ENCODE measurements around the gene KLF5.
"Not testable (repeated sequence)": the region's sequence is repeated elsewhere in the genome, so short reads cannot be mapped to it uniquely, and the experiment has no call there.

Gene KLF5

DNA sequence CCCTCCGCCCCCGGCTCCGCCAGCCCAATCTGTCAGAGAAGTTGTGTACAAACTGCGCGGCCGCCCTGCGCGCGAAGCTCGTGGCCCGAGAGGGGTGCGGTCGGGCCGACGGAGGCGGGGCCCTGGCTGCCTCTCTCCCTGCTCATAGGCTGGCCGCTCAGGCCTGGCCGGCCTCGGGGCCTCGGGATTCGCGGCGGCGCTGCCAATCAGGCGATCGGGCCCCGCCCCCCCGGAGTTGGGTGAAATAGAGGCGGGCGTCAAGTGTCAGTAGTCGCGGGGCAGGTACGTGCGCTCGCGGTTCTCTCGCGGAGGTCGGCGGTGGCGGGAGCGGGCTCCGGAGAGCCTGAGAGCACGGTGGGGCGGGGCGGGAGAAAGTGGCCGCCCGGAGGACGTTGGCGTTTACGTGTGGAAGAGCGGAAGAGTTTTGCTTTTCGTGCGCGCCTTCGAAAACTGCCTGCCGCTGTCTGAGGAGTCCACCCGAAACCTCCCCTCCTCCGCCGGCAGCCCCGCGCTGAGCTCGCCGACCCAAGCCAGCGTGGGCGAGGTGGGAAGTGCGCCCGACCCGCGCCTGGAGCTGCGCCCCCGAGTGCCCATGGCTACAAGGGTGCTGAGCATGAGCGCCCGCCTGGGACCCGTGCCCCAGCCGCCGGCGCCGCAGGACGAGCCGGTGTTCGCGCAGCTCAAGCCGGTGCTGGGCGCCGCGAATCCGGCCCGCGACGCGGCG is at the start of gene KLF5:
Gene KLF5 (plus strand): TSS at position 270 of the 724 bp plus-strand sequence. CDS start 323 bp downstream, at position 593.
- DNase-seq, result peak; percentile 98

DNA sequence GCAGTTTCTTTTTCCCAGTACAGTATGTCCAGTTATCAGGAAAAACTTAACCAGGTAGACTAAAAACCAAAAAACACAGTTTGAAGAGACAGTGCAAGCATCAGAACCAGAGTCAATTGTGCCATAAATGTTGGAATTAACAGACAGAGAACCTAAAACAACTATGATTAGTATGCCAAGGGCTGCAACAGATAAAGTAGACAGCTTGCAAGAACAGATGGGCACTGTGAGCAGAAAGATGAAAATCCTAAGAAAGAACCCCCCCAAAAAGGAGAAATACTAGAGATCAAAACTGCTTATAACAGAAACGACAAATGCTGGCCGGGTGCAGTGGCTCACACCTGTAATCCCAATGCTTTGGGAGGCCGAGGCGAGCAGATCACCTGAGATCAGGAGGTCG is 47.1 kb upstream of the KLF5 start:
- no peak for DNase-seq

DNA sequence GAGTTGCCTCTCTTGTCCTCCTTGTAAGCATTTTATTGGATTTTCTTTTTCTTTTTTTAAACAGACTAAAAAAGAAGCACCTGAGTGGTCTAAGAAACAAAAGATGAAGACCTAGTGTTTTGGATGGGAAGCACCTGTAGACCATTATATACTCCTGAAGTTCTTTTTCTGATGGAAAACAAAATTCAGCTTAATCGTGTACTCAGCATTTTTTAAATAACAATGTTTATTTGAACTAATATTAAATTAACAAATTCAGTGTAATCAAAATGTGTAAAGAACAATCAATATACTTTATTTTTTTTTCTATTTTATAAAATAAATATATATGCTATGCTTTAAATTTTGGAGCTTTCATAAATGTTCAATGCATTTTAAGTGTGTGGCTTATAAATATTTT is 43.0 kb upstream of the KLF5 start:
- no peak for DNase-seq

DNA sequence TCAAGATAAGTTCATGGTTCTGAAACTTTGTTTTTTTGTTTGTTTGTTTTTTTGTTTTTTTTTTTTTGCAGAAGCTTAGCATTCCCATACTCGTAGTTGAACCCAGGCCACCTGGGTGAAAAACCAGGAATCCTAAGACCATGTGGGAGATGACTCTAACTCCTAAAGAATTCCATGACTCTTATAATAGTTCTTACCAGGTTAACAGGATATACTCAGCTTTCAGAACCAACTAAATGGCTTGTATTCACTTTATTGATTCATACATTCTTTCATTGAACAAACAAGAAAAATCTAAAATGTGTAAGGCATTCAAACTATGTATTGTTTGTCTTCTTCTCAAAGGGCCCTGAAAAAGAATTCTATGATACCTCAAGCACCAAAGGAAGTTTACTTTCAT is 40.5 kb upstream of the KLF5 start:
- no peak for DNase-seq

DNA sequence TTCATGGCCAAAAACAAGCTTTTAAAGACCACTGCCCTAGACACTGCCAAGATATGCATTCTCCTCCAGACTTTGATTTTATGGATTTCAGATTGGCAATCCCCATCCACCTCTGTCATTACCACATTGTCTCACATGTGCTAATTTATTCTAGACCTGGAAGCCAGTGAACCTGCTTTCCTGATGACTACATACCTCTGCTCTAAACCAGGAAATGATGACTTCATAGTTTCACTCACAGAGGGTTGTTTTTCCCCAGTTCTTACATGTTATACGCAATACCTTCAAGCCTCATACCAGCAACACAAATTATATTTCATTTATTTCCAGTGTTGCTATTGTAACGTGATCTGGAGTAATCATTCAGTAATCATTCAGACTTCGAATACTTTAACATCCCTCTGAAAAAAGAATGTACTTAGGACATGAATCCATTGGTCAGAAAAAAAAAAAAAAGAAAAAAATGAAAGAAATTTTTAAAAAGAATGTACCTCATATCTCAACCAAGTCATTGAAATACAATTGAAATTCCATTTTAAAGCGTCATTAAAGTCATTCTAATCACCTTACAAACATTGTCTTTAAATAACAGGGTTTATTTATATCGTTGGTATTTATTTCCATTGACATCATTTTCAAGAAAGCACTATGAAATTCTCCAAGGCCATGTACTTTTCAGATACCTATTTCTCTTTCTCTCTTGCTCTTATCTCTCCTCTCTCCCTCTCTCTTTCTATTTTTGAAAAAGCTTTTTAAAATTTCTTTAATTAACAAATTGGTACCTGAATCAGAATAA is 33.4 kb upstream of the KLF5 start:
- no peak for DNase-seq

DNA sequence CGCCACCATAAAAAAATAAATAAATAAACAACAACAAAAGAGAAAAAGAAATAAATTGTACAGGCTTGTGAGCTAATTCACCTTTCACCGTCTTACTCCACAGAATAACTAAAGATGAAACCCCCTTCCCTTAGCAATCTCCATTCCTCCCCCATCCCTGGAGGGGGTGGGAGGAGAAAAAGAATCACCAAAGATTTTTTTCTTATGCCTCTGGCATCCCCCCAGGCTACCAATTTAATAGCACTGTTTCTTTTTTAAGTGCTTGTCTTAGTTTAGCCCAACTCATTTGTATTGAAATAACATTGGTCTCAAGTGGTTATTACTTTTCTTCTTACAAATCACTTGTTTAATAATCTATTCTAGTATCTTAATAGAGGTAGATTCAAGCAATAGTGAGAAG is 23.9 kb upstream of the KLF5 start:
- DNase-seq, result no peak

DNA sequence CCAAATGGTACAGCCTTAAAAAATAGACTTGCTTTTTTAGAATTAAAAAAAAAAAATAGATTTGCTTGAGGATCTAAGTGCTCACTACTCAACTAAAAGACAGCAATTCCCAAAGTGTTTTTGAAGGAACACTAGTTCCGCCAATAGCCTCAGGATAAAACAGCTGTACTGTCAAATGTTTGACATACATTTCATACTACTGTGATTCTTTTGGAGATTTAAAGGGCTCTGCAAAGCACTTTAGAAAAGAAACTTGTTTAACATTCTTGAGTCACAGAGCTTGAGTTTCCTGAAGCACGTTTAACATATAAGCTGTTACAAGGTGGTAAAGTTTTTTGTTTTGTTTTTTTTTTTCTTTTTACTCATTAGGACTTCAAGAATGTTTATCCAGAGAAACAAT is 23.1 kb upstream of the KLF5 start:
- DNase-seq, result no peak

DNA sequence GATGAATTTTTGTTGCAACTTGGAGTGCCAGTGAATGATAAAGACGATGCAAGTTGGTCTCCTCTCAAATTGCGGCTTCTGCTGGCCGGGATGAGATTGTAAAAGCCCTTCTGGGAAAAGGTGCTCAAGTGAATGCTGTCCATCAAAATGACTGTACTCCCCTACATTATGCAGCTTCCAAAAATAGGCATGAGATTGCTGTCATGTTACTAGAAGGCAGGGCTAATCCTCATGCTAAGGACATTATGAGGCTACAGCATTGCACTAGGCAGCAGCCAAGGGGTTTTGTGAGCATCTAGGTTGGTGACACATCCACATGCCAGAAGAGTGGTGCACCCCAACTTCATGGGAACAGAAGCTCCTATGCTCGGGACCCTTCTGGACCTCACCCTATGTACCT is 22.2 kb upstream of the KLF5 start:
- DNase-seq, result no peak

DNA sequence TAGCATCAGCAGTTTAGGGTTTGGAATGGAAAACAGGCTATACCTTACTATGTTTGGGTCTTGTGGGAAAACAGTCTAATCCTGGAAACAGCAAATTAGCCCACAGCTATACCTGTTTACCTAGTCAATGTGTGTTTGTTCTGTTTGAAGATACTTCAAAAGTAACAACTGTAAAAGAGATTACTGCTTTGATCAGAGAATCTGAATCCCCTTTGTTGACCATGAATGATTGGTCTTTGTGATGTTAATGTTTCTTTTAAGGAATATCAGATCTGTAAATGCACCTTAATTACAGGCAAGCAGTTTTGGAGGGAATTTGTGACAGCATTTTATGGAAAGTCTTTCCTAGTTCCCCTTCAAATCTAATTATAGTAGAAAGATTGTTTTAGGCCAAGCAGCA is 20.7 kb upstream of the KLF5 start:
- DNase-seq, result no peak

DNA sequence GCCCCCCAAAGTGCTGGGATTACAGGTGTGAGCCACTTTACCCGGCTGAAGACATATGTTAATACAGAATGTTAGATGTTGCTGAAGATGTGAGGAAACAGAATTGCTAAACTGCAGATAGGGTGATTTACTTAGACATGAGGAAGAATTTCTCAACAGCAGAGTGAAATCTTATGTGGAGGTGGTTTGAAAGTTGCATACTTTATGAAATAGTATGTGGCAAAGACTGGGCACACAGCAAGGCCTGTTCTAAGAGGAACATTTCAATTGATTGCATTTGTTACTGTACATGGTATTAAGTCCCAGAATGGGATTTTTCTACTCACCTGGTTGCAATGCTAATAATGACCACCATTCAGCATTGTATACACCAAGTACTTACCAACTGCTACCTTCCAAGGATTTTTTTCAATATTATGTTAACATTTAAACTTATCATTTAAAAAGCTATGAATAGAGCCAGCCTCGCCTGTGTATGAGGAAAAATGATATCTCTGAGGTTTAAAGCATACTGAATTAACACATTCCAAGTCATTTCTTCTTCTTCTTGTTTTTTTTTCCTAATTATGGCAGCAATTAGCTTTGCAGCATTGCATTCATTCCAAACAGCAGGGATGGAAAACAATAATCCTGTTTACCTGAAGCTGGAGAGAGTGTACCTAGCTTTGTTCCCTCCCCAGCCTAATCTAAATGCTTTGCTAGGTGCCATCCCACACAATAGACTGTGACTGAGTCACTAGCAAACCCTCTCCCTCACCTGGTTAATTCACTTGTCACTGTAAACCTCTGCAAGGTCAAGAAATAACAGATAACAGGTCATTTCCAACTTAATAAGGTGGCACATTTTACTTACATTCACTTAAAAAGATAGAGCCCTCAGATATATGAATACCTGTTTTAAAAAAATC is 19.4 kb upstream of the KLF5 start:
- no peak for DNase-seq

DNA sequence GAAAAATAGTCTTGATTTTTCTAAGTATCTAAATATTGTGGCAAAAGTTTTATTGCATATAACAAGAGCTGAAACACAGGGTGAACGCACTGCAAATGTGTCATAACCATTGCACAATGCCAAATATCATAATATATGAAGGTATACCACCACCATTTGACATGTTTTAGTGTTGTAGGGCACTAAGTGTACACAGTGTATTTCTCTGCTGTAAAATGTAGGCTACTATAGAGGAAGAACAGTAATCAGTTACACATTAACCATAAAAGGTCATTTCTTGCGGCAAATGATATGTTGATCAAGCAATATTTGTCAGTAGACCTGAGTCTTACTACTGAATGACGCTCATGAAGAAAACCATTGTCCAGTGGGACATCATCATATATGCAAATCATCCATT is 18.3 kb upstream of the KLF5 start:
- peak; percentile 92 for DNase-seq

DNA sequence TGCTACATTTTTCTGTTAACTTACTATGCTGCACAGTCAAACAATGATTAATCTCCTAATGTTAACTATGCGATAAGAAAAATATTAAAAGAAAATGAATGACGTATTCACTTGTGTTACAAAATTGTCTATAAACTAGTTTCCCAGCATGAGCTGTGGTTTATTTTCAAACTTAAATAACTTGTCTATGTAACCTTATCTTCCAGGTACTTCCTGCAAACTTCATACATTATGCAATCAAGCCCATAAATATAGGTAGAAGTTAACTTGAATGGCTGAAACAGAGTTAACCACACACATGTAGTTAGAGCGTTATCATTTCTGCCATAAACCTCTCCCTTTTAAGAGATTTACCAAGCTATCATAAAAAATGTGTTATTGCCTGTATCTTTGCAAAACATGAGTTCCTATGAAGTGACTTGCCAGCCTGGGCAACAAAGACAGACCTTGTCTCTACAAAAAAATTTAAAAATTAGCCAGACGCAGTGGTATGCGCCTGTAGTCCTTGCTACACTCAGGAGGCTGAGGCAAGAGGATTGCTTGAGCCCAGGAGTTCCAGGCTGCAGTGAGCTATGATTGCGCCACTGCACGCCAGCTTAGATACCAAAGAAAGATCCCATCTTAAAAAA is 17.7 kb upstream of the KLF5 start:
- peak; percentile 92 for DNase-seq

DNA sequence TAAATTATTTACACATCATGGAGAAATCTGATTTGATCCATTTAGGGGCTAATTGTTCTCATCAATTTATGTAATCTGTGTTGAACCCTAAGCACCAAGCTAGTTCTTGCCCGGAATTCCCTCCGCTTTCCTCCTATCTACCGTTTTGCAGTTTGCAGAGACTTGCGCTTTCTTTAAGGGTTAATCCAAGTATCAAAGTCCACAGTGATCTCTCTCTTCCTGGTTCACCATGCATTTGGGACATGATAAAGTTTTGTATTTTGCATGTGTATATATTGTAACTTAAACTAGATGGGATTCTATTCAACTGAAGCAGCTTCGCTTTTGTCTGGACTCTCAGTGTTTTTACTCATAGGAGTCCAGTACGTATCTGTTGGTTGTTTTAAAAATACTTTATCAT is 13.8 kb upstream of the KLF5 start:
- DNase-seq, result peak; percentile 93

DNA sequence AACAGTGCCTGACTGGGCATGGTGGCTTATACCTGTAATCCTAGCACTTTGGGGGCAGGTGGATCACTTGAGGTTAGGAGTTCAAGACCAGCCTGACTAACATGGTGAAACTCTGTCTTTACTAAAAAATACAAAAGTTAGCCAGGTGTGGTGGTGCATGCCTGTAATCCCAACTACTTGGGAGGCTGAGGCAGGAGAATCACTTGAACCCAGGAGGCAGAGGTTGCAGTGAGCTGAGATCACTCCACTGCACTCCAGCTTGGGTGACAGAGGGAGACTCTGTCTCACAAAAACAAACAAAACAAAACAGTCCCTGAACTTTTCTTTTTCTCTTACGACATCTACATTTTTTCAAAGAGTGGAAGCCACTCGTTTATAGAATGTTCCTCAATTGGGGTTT is 10.2 kb upstream of the KLF5 start:
- not testable (repeated sequence) for DNase-seq

DNA sequence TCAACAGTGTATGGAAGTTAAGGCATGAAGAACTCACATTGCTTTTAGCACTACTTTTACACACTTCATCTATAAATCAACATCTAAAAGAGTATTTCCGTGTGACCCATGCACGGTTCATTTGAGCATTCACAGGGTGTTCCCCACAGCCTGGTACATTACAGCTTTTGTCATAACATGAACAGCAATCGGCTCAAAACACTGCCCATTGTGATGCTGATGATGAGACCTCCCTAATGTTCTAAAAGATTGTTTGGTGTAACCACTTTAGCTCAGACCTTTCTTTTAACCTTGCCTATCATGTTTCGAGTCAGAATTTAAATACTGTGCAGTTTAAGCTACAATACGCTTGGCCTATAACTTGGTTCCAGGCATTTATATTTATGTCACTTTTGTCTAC is 4.1 kb upstream of the KLF5 start:
- DNase-seq, result no peak

DNA sequence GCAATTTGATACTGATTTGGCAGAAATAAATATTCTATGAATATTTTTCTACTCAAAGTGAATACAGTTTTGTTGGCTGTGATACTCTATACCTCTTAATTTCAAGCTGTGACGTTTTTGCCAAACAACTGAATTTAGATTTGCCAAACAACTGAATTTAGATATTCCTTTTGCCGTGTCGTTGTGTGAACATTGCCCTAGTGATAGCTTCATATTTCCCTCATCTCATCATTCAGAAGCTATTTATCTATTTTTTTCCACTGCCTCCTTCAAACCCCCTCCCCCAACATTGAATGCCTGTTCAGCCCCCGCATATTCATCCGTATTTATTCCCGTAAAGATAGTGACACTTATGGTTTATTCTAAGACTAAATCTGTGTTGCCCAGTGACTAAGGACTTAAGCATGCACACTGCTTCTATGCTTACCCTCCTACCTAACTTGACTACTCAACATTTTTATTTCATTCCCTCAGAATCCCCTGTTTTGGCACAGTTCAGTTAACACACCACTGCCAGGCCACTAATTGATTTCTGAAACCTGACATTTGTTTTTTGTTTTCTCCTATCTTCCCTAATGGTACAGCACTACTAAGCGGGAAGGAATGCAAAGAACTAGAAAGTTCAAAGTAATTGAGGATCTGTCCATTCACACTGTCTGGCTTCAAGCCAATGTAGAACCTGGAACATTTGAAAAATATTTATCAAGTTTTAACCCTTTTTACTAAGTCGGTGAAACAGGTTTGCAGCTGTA is 2.8 kb upstream of the KLF5 start:
- DNase-seq, result no peak

DNA sequence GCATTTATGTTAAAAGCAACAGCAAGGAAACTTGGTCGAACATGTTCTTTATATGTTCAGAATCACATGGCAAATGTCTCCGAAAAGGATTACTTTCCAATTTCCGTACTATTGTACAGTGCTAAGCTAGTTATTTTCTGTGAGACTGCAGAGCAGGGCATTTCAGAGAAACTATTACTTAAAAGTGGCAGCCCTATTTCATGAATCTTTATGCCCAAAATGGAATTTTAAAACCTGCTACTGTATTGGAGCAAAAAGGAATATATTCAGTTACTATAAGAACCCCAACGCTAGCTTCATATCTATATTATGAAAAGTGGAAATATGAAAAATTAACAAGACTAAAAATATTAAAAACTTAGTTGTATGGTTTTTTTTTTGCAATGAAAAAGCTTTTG is 2.2 kb upstream of the KLF5 start:
- no peak for DNase-seq

DNA sequence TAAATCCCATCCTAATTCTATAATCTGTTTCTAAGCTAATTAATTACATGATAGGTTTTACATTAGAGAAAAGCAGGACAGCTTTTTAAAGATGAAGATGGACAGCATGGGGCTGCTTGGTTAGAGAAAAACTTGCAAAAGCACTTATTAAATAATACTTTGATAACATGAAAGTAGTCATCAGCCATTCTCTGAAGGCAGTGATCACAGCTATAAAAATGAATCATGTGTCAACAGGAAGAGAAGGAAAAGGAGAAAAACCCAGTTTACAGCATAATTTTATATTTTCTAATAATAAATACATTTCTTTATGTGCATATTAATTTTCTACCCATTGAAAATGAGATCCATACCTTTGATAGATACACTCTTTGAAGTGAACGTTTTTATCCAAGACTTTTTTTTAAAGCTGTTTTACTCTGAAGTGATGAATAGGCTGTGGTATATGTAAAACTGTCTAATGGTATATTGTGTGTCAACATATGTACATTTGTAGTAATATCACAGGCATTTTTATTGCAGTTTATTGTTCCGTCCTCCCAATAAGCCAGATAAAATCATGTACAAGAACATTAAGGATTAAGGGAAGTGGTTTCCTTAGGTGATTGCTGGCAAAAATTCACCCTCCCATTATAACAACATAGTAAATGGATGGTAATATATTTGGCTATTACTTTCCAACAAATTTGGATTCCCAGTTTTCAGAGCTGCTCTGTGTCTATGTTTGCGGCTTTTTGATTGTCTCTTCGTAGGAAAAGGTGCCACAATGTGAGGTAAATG is 1.3 kb upstream of the KLF5 start:
- no peak for DNase-seq

DNA sequence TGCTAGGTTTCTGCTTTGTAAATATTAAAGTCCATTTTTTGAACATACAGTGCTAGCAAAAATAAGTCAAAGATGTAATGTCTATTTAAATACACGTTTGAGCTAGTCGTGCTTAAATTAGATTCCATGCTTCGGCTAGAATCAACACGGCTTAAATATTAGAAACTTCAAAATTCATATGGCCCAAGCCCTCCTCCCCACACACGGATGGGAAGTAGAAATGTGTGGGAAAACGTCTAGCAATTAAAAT is 816 bp upstream of the KLF5 start:
- no peak for DNase-seq

DNA sequence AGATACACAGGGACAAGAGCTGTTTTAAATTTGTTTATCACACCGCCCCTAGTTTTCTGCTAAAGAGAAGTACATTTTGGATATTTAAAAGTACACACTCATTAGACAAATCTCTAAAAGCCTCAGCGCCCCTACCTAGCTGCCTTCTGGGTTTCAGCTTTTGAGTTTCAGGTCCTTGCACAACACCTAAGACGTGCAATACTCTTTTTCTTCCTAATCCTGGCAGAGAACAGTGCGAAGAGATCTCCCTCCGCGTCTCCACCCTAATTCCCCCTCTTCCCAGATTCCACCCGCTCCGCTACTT is 421 bp upstream of the KLF5 start:
- DNase-seq, result peak; percentile 73

DNA sequence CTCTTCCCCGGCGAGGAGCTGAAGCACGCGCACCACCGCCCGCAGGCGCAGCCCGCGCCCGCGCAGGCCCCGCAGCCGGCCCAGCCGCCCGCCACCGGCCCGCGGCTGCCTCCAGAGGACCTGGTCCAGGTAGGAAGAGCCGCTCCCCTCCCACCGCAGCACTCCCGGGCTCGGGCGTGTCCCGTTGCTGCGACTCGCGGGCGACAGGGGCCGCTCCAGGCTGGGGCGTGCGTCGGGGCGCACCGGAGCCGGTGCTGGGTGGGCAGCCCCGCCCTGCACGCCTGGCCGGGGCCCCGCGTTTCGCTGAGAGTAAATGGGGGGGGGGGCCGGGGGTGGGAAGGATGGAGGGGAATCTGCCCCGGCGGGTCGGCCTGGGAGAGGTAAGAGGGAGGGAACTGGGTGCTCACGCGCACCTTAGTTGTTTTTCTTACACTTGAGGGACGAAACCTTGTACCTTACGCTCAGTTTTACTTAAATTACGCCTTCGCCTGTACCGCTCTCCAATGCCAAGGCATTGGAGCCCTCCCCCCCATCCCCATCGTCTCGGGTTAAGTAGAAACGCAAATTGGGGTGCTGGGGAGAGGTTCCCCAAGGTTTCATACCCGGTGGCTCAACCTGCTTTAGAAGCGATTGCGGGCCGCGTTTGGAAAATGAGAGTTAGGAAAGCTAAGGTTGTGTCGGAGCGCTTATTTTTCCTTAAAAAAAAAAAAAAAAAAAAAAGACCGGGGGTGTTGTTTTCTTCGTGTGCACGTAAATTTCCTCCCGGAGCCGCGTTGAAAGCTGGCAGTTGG is 850 bp downstream of the KLF5 start:
- peak; percentile 76 for DNase-seq
